HG03432 (cell line): ENCODE results near the gene SLC30A3.
"Not testable (repeated sequence)": the region's sequence is repeated elsewhere in the genome, so short reads cannot be mapped to it uniquely, and the experiment has no call there.

Source experiments
- ATAC-seq: cut with Tn5 transposase; IDR thresholded peaks from one replicate; pipeline ENCODE4 v1.9.1; 2021; ENCODE audit warnings: mild to moderate bottlenecking, moderate library complexity; ENCODE audit not compliant: unreplicated experiment

SLC30A3 gene

GRCh38 chr2:27285481-27285880, 22.6 kb upstream of the SLC30A3 start:
- ATAC-seq, result no peak

GRCh38 chr2:27284996-27285395, 22.1 kb upstream of the SLC30A3 start:
- ATAC-seq, result no peak

- ATAC-seq, result no peak
These were observed 20.0 kb upstream of the SLC30A3 start for GRCh38 chr2:27282892-27283291.

GRCh38 chr2:27281855-27282559, 19.2 kb upstream of the SLC30A3 start, which contains the start of gene TRIM54:
TSS of gene TRIM54 (plus strand) at chr2:27282429. CDS start at chr2:27282732, 303 bp downstream.
- ATAC-seq, result no peak

- ATAC-seq, result no peak
These were observed 18.6 kb upstream of the SLC30A3 start for GRCh38 chr2:27281442-27281841.

- no peak for ATAC-seq
These were observed 18.0 kb upstream of the SLC30A3 start for GRCh38 chr2:27280826-27281225.

GRCh38 chr2:27278010-27278409, 15.2 kb upstream of the SLC30A3 start:
- no peak for ATAC-seq

- ATAC-seq, result no peak
These were observed 12.6 kb upstream of the SLC30A3 start, which contains the start of gene DNAJC5G for GRCh38 chr2:27275211-27276150. TSS of gene DNAJC5G (plus strand) at chr2:27275433. CDS start at chr2:27276729, 1,296 bp downstream.

- not testable (repeated sequence) for ATAC-seq
These were observed 10.0 kb upstream of the SLC30A3 start for GRCh38 chr2:27272537-27273522.

GRCh38 chr2:27271631-27272340, 8.9 kb upstream of the SLC30A3 start:
- no peak for ATAC-seq

GRCh38 chr2:27270670-27271069, 7.8 kb upstream of the SLC30A3 start:
- ATAC-seq, result no peak

- no peak for ATAC-seq
These were observed 7.3 kb upstream of the SLC30A3 start for GRCh38 chr2:27270131-27270530.

GRCh38 chr2:27268296-27268695, 5.4 kb upstream of the SLC30A3 start:
- not testable (repeated sequence) for ATAC-seq

GRCh38 chr2:27265536-27265870, 2.7 kb upstream of the SLC30A3 start:
- no peak for ATAC-seq

GRCh38 chr2:27264753-27265535, 2.1 kb upstream of the SLC30A3 start:
- peak; percentile 35 for ATAC-seq

GRCh38 chr2:27264253-27264752, 1.5 kb upstream of the SLC30A3 start:
- peak; percentile 26 for ATAC-seq

- ATAC-seq, result no peak
These were observed 723 bp upstream of the SLC30A3 start for GRCh38 chr2:27263287-27264252.

- no peak for ATAC-seq
These were observed 935 bp downstream of the SLC30A3 start for GRCh38 chr2:27261926-27262298.
